Activated naive CD4-positive, alpha-beta T cell treated with anti-CD3 and anti-CD28 coated beads, Interleukin-2, amount 50 U/mL, for 16 hours (primary cell): ENCODE data around the gene PACSIN2.
"Not testable (repeated sequence)": the region's sequence is repeated elsewhere in the genome, so short reads cannot be mapped to it uniquely, and the experiment has no call there.

Source experiments
- DNase-seq: peaks from one replicate; pipeline ENCODE4 v3.0.0-alpha.2; 2020

PACSIN2 gene, protein sequence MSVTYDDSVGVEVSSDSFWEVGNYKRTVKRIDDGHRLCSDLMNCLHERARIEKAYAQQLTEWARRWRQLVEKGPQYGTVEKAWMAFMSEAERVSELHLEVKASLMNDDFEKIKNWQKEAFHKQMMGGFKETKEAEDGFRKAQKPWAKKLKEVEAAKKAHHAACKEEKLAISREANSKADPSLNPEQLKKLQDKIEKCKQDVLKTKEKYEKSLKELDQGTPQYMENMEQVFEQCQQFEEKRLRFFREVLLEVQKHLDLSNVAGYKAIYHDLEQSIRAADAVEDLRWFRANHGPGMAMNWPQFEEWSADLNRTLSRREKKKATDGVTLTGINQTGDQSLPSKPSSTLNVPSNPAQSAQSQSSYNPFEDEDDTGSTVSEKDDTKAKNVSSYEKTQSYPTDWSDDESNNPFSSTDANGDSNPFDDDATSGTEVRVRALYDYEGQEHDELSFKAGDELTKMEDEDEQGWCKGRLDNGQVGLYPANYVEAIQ

DNA sequence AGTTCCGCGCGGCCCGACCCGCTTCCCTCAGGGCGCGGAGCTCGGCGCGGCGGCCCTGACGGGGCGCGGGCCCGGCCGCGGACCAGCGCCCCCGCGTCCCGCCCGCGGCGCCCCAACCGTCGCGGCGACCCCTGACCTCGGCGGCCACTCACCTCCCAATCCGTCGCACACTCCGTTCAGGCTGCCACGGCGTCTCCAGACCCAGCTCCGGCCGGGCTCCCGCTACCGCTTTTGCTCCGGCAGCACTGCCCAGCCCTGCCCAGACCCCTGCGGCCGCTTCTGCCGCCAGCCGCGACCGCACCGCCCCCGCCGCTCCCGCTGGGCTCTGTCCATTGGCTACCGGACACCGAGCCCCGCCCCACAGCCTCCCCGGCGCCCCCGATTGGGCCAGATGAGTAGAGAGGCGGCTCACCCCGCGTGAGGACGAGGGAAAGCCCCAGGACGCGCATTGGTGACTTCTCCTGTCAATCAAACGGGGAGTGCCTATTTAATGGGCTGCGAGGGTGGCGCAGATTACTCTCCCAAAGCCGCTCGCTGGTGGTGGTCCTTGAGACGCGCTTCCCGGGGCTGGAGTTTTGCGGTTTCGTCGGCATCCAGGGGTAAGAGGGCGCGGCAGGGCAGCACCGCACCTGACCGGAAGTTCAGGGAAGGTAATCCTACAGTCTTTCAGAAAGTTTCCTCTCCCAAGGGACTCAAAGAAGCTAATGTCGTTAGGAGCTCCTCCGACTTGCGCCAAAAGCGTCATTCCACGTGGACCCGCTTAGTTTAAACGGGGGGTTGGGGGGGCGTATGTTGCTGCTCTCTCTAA lies at the start of gene PACSIN2:
Gene PACSIN2 (minus strand): TSS at position 281 of the 808 bp plus-strand sequence. CDS start 103,069 bp downstream, outside the sequence.
- DNase-seq = peak; percentile 99

DNA sequence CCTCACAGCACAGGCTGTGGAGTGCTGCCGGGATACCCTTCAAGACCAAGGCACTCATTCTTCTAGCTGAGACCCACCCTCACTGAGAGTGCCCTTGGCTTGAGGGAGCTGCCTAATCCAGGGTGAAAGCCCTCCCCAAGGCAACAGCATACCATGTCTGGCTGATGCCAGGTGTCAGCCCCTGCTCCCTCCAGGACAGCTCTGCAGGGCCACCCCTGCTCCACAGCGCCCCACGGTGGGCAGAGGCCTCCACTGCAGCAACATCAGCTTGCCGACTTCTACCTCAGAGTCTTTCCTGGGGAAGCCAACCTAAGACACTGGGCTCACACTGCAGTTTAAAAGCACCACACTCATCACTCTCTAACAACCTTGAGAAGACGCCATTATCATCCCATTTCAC lies 45.2 kb upstream of the PACSIN2 start:
- peak; percentile 38 for DNase-seq

DNA sequence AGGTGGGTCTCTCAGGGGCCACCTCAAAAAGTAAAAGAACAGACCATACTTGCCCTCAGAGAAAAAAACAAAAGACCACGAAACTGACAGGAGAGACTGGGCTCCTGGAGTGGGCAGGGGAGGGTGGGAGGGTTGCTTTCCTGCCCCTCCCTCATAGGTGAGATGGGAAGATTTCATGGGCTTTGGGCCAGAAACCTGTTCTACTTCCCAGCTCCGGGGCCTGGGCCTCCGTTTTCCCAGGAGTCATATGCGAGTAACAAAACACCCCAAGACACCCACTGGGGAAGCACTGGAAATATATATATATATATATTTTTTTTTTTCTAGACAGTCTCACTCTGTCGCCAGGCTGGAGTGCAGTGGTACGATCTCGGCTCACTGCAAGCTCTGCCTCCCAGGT lies 42.7 kb upstream of the PACSIN2 start:
- DNase-seq = no peak

DNA sequence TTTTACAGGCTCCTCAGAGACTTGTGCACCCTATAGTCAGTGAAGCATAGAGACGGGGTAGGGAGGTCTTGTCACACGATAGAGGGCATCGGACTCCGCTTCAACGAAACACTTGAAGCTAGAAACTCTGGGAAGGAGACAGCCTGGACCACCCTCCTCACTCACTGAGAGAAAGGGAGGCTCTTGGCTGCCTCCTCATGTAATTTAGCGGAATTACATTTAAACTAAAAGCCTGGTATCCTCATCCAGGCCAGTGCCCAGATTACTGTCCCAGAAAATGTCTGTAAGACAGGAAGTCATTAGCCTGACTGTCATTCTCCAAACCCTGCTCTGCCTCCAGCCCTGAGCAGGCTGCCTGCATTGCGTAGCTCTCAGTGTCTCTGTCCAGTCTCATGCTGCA lies 38.2 kb upstream of the PACSIN2 start:
- no peak for DNase-seq

DNA sequence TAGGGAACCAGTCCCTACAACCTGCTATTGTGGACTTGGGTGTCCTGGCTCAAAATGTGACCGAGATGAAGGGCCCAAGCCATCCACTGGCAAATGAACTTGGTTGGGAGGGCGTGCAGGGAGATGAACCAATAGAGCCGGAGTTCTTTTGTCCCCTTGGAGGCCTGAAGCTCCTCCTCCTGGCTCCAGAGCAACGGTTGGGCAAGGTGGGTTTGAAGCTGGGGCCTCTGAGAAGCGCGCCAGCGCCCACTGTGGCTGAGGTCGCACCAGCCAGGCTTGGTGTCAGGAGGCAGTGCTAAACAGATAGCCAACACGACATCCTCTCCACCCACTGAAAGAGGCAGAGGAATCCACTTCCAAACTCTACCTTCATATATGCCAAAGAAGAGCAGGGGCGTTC lies 36.0 kb upstream of the PACSIN2 start:
- DNase-seq = no peak

DNA sequence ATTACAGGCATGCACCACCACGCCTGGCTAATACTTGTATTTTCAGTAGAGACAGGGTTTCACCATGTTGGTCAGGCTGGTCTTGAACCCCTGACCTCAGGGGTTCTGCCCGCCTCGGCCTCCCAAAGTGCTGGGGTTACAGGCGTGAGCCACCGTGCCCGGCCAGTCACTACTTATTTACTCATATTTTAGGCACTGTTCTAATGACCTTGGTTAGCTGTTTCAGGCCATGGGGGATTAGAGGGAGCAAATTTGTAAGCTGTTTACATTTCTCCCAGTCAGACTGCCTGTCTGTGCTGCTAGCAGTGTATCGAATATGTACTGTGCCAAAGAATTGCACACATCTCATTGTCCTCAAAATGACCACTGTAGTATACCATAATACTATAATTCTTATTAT lies 32.7 kb upstream of the PACSIN2 start:
- DNase-seq = no peak

DNA sequence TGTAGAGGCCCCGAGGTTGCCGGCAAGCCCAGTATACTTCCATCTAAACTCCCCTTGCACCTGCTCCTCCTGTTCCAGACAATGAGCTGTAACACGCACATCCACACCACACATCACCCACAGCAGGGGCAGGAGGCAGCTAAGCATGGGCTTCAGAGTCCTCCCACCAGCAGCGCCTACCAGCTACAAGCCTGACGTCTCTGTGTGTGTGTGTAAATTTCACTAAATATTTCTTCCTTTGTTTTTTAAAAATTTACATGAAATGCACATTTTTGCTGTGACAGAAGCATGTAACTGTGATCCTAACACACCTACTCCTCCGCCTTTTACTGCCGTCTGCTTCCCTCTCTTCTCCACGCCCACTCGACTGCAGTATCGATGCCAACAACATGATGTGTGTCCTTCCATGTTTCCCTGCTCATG lies 29.4 kb upstream of the PACSIN2 start:
- DNase-seq = no peak

DNA sequence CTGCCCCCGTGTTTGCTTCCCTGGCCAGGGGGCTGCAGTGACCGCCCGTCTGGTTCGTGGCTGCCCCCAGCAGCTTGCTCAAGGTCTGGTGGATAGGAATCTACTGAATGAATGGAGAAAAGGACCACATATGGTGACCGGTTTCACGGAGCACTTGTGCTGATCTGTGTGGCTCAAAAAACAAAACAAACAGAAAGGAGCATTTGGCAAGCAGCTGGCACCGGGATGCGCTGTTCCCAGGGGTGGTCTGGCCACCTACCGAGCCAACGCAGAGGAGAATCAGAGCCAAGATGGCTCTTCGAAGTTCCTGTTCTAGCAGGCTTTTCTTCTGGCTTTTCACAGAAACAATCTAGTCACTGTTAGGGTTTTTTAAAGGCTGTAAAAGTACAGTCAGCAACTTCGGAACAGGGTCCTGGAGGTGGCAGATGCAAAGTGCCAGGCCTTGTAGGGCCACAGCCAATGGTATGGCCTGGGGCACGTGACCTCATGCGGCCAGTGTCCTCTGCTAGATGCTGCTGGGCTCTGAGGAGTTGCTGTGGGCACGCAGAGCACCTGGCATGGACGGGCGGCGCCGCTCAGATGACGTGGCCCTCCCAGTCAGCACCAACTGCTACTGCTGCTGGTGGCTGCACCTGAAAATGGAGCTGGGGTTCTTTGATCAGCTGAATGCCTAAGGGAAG lies 27.3 kb upstream of the PACSIN2 start:
- DNase-seq = no peak

DNA sequence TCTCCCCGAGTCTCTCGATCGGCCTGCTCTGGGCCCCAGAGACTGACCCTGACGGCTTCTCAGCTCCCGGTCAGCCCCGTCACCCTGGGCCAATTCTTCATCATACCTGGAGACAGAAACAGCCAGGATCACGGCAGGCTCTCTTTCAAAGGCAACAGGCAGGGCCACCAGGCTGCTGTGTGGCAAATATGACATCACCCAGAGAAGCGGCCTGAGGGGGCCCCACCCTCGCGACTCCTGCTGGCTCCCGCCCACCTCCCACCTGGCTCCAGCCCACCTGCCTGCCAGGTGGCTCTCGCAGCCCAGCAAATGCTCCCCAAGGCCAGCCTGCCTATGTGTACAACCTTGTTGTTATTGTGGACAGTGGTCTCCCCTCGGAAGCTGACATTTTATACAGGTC lies 24.9 kb upstream of the PACSIN2 start:
- DNase-seq = no peak

DNA sequence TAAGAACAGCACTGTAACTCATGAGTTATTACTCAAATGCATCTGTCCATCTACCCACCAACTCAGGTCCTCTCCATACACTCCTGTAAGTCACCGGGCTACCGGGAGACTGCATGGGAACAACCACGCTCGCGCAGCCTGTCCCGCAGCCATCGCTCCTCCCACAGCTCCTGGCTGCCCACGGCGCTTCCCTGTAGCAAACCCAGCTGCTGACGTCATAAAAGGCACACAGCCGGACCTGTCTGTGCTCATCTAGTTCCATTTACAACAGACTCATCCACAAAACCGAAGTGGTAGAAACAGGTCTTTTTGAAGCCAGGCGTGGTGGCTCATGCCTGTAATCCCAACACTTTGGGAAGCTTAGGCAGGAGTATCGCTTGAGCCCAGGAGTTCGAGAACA lies 23.4 kb upstream of the PACSIN2 start:
- no peak for DNase-seq

DNA sequence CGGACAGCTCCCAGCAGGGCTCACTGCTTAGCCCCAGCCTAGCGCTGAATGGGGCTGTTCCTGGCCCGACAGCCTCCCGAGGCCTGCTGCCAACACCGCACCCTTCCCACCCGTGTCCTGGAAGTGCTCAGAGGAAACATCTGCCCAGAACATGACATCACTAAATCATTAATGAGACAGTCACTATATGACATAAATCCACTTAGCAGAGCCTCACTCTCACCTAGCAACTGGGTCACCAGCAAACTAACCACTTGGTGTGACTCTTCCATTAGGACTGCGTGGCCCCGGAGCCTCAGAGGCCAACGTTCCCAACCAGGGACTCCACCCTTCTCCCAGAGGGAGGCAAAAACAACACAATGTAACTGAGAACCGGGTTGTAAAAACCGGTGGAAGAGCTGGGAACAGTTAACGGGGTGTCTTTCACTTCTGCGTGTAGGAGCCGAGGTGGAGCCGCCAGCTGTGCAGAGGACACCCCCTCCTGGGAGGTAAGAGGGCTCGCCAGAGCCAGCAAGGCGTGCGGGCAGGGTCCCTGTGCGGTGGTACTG lies 21.4 kb upstream of the PACSIN2 start:
- no peak for DNase-seq

DNA sequence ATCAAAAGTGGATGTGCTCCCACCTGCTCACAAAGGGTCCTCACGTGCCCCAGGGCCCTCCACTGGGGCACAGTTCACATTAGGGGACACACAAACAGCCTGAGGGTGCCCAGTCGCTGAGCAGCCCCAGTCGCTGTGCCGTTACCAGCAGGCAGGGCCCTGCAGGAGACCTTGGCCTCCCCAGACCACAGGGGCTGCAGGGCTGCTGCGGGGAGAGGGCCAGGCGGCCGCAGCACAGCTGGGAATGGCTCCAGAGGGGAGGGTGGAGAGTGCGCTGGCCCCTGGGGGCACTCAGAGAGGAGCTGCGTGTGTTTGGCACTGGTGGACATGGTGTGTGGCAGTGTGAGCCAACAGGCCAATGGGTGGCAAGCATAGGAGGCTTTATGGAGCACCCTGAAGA lies 20.3 kb upstream of the PACSIN2 start:
- no peak for DNase-seq

DNA sequence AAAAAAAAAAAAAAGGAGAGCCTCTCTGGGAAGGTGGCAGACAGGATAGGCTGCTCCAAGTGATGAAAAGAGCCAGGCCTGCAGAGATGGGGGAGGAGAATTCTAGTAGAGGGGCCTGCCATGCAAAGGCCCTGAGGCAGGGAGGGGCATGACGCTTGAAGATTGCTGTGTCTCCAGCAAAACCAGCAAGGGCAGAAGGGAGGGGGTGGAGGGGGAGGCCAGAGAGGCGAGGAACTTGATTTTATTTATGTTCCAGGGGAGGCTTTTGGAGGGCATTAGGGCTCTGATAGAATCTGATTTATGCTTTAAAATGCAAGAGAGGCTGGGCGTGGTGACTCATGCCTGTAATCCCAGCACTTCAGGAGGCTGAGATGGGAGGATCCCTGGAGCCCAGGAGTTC lies 16.7 kb upstream of the PACSIN2 start:
- DNase-seq = no peak

DNA sequence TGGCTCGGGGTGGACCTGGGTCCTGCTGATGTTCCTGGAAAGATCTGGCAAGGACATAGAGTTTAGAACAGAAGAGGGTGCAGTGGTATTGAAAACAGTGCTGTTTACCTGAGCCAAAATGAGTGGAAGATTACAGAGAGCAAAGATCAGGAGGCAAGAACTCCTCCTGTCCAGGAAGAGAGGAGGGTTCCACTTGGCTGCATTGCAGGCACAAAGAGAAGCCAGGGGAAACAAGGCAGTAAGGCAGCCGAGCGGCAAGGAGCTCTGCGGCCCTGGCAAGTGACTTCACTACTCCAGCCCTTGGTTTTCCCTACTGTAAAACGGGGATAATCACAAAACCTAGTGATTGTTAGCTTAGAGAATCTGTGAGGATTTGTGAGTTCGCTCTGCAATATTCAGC lies 3.7 kb upstream of the PACSIN2 start:
- DNase-seq = no peak

DNA sequence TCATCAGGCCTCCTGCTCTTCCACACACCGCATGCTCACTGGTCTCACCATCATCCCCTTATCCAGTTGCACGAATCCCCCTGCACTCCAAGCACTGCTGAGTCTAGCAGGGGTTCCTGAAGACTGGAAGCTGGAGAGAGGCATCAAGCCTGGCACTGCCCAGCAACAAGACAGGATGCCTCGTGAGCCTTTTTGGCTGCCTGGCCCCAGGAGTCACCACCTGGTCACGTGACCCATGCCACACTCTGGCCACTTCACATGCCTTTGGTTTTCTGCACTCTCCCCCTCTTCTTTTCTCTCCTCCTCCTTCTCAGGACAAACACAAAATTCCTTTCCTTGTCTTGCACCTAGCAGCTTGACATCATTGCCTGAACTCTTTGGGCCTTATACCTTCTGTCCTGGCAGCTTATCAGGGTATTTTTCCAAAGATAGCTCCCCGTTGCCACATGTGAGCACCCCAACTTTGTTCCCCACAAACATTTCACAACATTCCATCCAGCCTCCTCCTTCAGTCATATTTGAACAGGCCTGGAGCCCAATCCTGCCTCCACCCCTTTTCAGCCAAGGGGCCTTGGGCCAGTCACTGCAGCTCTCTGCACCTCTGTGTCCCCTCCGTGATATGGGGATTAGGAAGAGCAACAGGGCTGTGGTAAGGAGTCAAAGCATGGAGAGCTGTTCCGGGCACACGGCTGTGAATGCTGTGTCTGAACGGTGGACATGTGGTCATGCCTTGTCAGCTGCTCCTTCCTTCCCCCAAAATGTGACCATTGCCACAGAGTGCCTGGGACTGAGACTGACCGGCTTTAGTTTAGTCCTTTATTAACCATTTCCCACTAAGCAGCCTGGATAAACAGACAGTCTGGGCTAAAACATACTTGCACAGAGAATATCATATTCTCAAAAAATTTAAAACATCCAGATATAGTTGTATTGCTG lies 2.8 kb upstream of the PACSIN2 start:
- no peak for DNase-seq

DNA sequence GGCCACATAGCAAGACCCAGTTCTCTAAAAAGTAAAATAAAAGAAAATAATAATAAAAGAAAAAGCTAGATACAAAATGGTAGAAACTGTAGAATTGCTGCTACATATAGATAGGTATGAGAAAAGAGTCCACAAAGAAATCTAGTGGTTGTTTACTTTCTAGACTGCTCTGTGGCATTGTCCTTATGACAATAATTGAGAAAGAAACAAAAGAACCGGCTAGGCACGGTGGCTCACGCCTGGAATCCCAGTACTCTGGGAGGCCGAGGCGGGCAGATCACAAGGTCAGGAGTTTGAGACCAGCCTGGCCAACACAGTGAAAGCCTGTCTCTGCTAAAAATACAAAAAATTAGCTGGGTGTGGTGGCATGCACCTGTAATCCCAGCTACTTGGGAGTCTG lies 1.2 kb upstream of the PACSIN2 start:
- DNase-seq = not testable (repeated sequence)

DNA sequence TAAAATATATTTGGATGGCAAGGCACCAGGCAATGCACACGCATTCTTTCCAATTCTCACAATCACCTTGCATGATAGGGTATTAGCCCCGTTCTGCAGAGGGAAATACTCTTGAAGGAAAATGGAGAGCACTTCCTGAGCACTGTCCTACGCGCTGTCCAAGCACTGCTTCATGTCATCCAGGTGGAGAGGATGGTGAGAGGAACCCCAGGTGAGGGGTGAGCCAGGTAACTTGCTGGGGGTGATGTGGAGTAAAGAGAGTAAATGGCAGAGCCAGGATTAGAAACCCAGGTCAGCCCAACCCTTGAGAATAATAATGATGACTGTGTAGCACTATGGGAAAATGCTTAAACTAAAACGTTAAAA lies 711 bp upstream of the PACSIN2 start:
- no peak for DNase-seq

DNA sequence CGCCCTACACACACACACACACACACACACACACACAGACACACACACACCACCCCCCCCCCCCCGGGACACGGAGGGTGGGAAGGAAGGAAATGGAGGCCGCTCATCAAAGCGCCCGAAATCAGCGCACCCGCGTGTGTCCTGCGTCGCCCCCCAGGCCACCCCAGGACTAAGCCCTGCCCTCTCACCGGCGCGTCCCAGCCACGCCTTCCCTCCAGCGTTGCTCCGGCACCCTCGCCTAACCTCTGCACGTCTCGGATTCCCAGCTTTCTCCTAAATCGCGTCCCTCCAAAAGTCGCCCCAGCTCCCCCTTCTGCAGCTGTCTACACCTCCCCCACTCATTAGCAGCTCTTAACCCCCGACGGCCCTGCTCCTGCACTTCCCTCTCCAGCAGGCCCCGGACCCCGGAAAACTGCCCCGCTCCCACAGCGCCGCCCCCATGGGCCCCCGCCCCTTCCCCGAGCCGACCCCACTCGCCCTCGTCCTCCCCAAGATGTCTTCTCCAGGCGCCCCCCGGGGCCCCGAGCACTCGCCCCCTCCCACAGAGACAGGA lies 557 bp downstream of the PACSIN2 start:
- DNase-seq = peak; percentile 27

DNA sequence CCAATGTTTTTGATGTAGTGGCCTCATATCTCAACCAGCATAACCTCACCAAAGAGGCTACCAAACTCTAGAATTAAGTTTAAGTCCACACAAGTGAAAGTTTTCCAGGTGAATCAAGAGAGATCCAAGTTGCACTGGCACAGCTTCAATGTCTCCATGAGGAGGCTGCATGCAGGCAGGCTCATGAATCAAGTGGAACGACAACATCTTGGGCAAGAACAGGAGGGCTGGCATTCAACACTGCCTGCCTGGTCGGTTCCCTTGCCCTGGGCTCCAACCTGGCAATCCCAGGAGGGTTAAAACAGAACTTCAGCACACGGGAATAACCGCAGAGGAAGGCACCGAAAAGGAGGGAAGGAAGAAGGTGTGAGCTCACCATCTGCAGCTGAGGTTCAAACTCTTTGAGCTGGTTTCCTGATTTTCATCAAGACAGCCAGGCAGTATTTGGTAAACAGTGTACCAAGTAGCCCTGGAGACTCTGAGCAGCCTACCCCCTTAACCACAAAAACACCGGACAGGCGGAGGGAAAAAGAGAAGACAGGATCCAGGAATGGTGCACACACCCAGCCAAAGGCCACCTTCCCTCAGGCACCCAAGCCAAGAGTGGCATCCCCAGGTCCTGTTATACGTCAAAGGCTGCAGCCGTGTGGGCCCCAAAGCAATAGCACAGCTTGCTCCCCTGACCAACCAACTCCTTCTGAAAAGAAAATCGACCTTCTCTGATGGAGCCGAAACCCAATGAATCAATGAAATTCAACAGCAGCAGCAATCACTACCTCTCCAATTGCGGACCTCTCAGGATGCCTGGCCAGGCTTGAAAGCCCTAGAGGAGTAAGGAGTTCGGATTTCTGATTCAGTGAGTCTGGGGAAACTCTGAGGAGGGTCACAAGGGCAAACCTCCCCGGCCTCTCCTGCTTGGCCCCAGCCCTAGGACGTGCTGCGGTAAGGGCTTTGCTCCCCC lies 1.3 kb downstream of the PACSIN2 start:
- no peak for DNase-seq

DNA sequence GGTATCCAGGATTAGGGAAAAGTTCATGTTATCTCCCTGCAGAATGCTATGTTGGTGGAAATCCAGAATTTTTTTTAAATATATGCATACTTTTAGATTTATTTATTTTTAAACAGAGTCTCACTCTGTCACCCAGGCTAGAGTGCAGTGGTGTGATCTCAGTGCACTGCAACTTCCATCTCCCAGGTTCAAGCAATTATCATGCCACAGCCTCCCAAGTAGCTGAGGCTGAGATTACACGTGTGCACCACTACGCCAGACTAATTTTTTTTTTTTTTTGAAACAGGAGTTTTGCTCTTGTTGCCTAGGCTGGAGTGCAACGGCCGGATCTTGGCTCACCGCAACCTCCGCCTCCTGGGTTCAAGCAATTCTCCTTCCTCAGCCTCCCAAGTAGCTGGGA lies 2.6 kb downstream of the PACSIN2 start:
- no peak for DNase-seq

DNA sequence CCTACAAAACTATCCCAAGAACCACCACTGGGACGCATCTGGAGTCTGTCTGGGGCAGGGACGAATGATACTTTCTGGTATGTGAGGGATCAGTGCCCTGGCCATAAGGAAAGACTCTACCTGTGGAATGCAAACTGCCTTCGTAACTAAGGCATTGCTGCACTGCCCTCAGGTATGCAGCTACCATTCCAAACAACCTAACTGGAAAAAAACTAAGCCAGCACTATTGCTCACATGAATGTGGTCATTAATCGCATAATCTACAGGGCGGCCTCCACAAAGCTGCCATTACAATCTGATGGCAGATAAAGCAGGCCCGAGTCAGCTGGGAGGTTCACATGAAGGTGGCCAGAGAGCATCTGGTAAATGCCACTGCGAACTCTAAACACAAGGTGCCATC lies 3.9 kb downstream of the PACSIN2 start:
- no peak for DNase-seq
